AG08396 (cell line): ENCODE results near the gene OBSCN.

Source experiments
- DNase-seq: peaks from one replicate; pipeline ENCODE4 v3.0.0; 2012; ENCODE audit warnings: low spot score, mixed read lengths

Gene OBSCN

DNA sequence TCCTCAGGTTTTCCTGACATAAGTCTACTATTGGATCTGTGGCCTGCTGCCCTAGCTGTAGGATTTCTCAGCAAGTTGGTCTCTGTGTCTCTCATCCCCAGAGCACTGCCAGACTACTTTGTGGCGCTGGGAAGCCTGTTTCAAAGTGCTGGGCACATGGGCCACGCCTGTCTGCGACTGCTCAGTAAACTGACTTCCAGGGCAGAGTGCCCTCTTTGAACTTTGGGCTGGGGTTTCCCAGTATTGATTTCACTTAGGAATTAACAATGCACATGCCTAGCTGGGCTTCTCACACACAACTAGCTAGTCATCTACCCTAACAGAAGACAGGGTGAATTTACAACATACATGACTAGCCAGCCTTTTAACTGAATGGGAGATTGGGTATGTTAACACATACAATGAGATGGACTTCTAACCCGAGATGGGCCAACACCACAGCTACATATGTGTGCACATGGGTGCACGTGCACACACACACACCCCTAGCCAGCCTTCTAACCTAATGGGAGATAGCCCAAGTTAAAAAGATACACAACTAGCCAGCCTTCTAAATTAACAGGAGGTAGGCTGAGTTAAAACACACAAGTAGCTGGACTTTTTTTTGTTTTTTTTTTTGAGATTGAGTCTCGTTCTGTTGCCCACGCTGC, 215.7 kb downstream of the OBSCN start:
- DNase-seq, result no peak

GRCh38 chr1:228424685-228425660, 217.1 kb downstream of the OBSCN start:
- DNase-seq, result no peak

- no peak for DNase-seq
Observed at GRCh38 chr1:228426518-228427175, 218.8 kb downstream of the OBSCN start.

- DNase-seq, result no peak
Observed at GRCh38 chr1:228428412-228428811, 220.6 kb downstream of the OBSCN start.
